DND-41 (cell line): Measurements from ENCODE around the gene ICA1.

Source experiments
- EZH2 ChIP-seq: IDR thresholded peaks from 3 replicates; pipeline ENCODE4 v1.6.1; 2012; ENCODE audit warnings: borderline replicate concordance, low read depth, mild to moderate bottlenecking, moderate library complexity, low read length, inconsistent platforms; ENCODE audit not compliant: severe bottlenecking
- TF ChIP-seq, protein P1 (sequence below): IDR thresholded peaks from 2 replicates; pipeline ENCODE4 v1.5.1; 2012; ENCODE audit warnings: borderline replicate concordance, low read length, moderate library complexity, mild to moderate bottlenecking; ENCODE audit not compliant: poor library complexity, severe bottlenecking; ENCODE audit errors: extremely low read depth

DNA sequence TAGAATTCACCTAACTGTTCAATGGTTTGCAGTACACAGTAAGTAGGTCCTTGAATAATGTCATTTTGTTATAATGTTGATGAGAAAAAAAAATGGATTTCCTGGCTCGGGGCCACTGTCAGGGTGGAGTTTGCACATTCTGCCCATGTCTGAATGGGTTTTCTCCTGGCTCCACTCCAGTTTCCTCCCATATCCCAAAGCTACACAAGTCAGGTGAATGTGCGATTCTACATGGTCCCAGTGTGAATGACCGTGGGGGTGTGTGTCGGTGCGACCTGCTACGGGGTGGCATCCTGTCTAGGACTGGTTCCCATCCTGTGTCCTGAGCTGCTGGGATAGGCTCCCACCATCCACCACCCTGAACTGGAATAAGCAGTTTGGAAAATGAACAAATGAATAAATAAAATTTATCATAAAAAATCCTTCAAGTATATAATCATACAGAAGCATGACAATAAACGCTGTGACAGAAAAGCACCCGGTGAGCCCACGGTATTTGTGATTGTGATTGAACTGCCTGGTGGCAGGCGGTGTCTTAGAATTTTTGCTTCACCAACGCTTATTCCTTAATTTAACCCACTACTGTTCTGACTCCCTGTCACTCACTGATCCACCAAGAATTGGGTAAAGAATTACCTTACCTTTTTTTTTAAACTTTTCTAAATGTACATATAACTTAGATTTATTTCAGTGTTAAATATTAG, 114.1 kb downstream of the ICA1 start:
- TF ChIP-seq, protein P1, sequence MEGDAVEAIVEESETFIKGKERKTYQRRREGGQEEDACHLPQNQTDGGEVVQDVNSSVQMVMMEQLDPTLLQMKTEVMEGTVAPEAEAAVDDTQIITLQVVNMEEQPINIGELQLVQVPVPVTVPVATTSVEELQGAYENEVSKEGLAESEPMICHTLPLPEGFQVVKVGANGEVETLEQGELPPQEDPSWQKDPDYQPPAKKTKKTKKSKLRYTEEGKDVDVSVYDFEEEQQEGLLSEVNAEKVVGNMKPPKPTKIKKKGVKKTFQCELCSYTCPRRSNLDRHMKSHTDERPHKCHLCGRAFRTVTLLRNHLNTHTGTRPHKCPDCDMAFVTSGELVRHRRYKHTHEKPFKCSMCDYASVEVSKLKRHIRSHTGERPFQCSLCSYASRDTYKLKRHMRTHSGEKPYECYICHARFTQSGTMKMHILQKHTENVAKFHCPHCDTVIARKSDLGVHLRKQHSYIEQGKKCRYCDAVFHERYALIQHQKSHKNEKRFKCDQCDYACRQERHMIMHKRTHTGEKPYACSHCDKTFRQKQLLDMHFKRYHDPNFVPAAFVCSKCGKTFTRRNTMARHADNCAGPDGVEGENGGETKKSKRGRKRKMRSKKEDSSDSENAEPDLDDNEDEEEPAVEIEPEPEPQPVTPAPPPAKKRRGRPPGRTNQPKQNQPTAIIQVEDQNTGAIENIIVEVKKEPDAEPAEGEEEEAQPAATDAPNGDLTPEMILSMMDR, result no peak
- no peak for TF ChIP-seq EZH2
